ENCODE measurements around the gene SPPL2A.

- TF ChIP-seq CTCF (tag by site-specific recombination; IDR thresholded peaks at IDR 0.05) (no peak), ZEB2 (tag by site-specific recombination; IDR thresholded peaks at IDR 0.05) (no peak), ZNF391 (tag by site-specific recombination; IDR thresholded peaks at IDR 0.05; ENCODE audit: borderline replicate concordance, low read depth) (no peak), SP2 (tag by site-specific recombination; IDR thresholded peaks at IDR 0.05) (no peak), ZNF629 (tag by site-specific recombination; IDR thresholded peaks at IDR 0.05) (no peak), ZNF23 (tag by site-specific recombination; IDR thresholded peaks at IDR 0.05; ENCODE audit: borderline replicate concordance) (no peak), ZFP37 (tag by site-specific recombination; IDR thresholded peaks at IDR 0.05) (no peak), REST (tag by site-specific recombination; IDR thresholded peaks at IDR 0.05) (no peak)
- TF ChIP-seq, protein P1, sequence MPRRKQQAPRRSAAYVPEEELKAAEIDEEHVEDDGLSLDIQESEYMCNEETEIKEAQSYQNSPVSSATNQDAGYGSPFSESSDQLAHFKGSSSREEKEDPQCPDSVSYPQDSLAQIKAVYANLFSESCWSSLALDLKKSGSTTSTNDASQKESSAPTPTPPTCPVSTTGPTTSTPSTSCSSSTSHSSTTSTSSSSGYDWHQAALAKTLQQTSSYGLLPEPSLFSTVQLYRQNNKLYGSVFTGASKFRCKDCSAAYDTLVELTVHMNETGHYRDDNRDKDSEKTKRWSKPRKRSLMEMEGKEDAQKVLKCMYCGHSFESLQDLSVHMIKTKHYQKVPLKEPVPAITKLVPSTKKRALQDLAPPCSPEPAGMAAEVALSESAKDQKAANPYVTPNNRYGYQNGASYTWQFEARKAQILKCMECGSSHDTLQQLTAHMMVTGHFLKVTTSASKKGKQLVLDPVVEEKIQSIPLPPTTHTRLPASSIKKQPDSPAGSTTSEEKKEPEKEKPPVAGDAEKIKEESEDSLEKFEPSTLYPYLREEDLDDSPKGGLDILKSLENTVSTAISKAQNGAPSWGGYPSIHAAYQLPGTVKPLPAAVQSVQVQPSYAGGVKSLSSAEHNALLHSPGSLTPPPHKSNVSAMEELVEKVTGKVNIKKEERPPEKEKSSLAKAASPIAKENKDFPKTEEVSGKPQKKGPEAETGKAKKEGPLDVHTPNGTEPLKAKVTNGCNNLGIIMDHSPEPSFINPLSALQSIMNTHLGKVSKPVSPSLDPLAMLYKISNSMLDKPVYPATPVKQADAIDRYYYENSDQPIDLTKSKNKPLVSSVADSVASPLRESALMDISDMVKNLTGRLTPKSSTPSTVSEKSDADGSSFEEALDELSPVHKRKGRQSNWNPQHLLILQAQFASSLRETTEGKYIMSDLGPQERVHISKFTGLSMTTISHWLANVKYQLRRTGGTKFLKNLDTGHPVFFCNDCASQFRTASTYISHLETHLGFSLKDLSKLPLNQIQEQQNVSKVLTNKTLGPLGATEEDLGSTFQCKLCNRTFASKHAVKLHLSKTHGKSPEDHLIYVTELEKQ (tag by site-specific recombination; IDR thresholded peaks at IDR 0.05; ENCODE audit: borderline replicate concordance): no peak
Observed at GRCh38 chr15:50681467-50681866, 84.0 kb downstream of the SPPL2A start.

All from HEK293 (cell line).